Activated naive CD8-positive, alpha-beta T cell treated with anti-CD3 and anti-CD28 coated beads, Interleukin-2, amount 10 ng/mL, durations not matched to agents 7 days and 5 days (primary cell): ENCODE measurements around the gene RNF43. TPM values are rescaled to one million over a fixed set of nuclear protein-coding genes. Genes with fewer than 3 reads are reported as not detected.

Experiments used
- ATAC-seq: fragments of 150-1000 bp; cut with Tn5 transposase; one replicate; pipeline ENCODE4 v1.10.0; 2021; ENCODE audit warnings: low read depth, moderate library complexity
- POLR2A ChIA-PET: fragments of 350-600 bp; sonication (Branson Sonifier 250); formaldehyde crosslinking; loops from one replicate; lab custom pipeline; 2021; ENCODE audit warnings: antibody characterized with exemption; lab: Charles Lee
- DNase-seq: peaks from one replicate; pipeline ENCODE4 v3.0.0; 2021
- H3K27ac Mint-ChIP-seq: one replicate; pipeline ENCODE4 v1.8.0; 2022; ENCODE audit warnings: mild to moderate bottlenecking, mixed read lengths
- H3K27me3 Mint-ChIP-seq: one replicate; pipeline ENCODE4 v1.8.0; 2022; ENCODE audit warnings: mild to moderate bottlenecking, moderate library complexity, mixed read lengths
- H3K36me3 Mint-ChIP-seq: one replicate; pipeline ENCODE4 v1.8.0; 2021; ENCODE audit warnings: mild to moderate bottlenecking, mixed read lengths
- H3K4me1 Mint-ChIP-seq: one replicate; pipeline ENCODE4 v1.8.0; 2021; ENCODE audit warnings: mixed read lengths
- H3K4me3 Mint-ChIP-seq: one replicate; pipeline ENCODE4 v1.8.0; 2022; ENCODE audit warnings: mild to moderate bottlenecking, moderate library complexity, mixed read lengths
- H3K9me3 Mint-ChIP-seq: one replicate; pipeline ENCODE4 v1.8.0; 2021; ENCODE audit warnings: mixed read lengths
- total RNA-seq, 2 experiments: library from RNA; stranded (reverse); gene quantifications; one replicate each; pipeline ENCODE4 v1.2.3, GENCODE V29; 2021

RNF43 gene
- total RNA-seq, 2 experiments from 2014 or later: 0.72 TPM; not detected in 1

GRCh38 chr17:58416396-58416795 lies 938 bp downstream of the RNF43 start:
- Mint-ChIP-seq H3K4me3 (no peak overlapping the region), H3K4me1 (peaks cover 10% of the 10 kb centered on the region), H3K36me3 (no peaks in the 10 kb centered on the region), H3K27me3 (peaks cover under 1% of the 10 kb centered on the region), H3K9me3 (no peaks in the 10 kb centered on the region), H3K27ac (no peak overlapping the region)
- POLR2A ChIA-PET: interaction anchor here (1.6 to 2.0 kb wide), 3 partner anchors 72 to 99 kb away, joined by 4 to 16 read pairs (median 8); no protein-coding TSS in a partner anchor
- no peak for ATAC-seq
- no peak for DNase-seq

- Mint-ChIP-seq H3K27me3 (peaks cover 4% of the 10 kb centered on the region), H3K9me3 (no peaks in the 10 kb centered on the region), H3K4me3 (no peak overlapping the region), H3K4me1 (peaks cover 10% of the 10 kb centered on the region), H3K27ac (no peak overlapping the region), H3K36me3 (no peaks in the 10 kb centered on the region)
- ATAC-seq (no peak), DNase-seq (no peak)
- POLR2A ChIA-PET: interaction anchor here (0.9 kb wide), 1 partner anchor 83 kb away, joined by 3 read pairs; no protein-coding TSS in a partner anchor
Measured at GRCh38 chr17:58415371-58416055, 1.8 kb downstream of the RNF43 start.

- H3K27me3 Mint-ChIP-seq: peaks cover 4% of the 10 kb centered on the region
- no peaks in the 10 kb centered on the region for H3K36me3 Mint-ChIP-seq
- no peak for ATAC-seq
- H3K27ac Mint-ChIP-seq: no peak overlapping the region
- peaks cover 10% of the 10 kb centered on the region for H3K4me1 Mint-ChIP-seq
- no peak overlapping the region for H3K4me3 Mint-ChIP-seq
- H3K9me3 Mint-ChIP-seq: no peaks in the 10 kb centered on the region
- no peak for DNase-seq
- POLR2A ChIA-PET: interaction anchor here (0.9 kb wide), 1 partner anchor 82 kb away, joined by 3 read pairs; no protein-coding TSS in a partner anchor
Measured at GRCh38 chr17:58414596-58414997, 2.7 kb downstream of the RNF43 start.

- ATAC-seq: no peak
- Mint-ChIP-seq H3K9me3 (no peaks in the 10 kb centered on the region), H3K4me1 (peaks cover 10% of the 10 kb centered on the region), H3K27me3 (peaks cover 4% of the 10 kb centered on the region), H3K27ac (no peak overlapping the region), H3K36me3 (no peaks in the 10 kb centered on the region), H3K4me3 (no peak overlapping the region)
- no peak for DNase-seq
- POLR2A ChIA-PET: interaction anchor here (1.1 kb wide), 1 partner anchor 59 kb away, joined by 4 read pairs; no protein-coding TSS in a partner anchor
Measured at GRCh38 chr17:58413684-58414083, 3.6 kb downstream of the RNF43 start.

GRCh38 chr17:58412961-58413586 lies 4.3 kb downstream of the RNF43 start:
- Mint-ChIP-seq H3K4me3 (no peak overlapping the region), H3K4me1 (peaks cover 5% of the 10 kb centered on the region), H3K9me3 (no peaks in the 10 kb centered on the region), H3K27ac (no peak overlapping the region), H3K36me3 (no peaks in the 10 kb centered on the region), H3K27me3 (peaks cover 4% of the 10 kb centered on the region)
- POLR2A ChIA-PET: interaction anchor here (1.1 kb wide), 1 partner anchor 58 kb away, joined by 4 read pairs; no protein-coding TSS in a partner anchor
- no peak for DNase-seq
- no peak for ATAC-seq

GRCh38 chr17:58412064-58412703 lies 5.2 kb downstream of the RNF43 start:
- H3K27me3 Mint-ChIP-seq: peaks cover 4% of the 10 kb centered on the region
- POLR2A ChIA-PET: no interaction called here
- no peak overlapping the region for H3K27ac Mint-ChIP-seq
- no peaks in the 10 kb centered on the region for H3K9me3 Mint-ChIP-seq
- no peak overlapping the region for H3K4me3 Mint-ChIP-seq
- no peak for DNase-seq
- no peak for ATAC-seq
- H3K36me3 Mint-ChIP-seq: no peaks in the 10 kb centered on the region
- H3K4me1 Mint-ChIP-seq: no peaks in the 10 kb centered on the region

GRCh38 chr17:58411408-58411894 lies 5.9 kb downstream of the RNF43 start:
- Mint-ChIP-seq H3K27me3 (peaks cover 4% of the 10 kb centered on the region), H3K4me1 (no peaks in the 10 kb centered on the region), H3K4me3 (no peak overlapping the region), H3K9me3 (no peaks in the 10 kb centered on the region), H3K27ac (no peak overlapping the region), H3K36me3 (no peaks in the 10 kb centered on the region)
- DNase-seq (no peak), ATAC-seq (no peak)
- POLR2A ChIA-PET: no interaction called here

- POLR2A ChIA-PET: no interaction called here
- Mint-ChIP-seq H3K27me3 (peaks cover 6% of the 10 kb centered on the region), H3K4me1 (no peaks in the 10 kb centered on the region), H3K4me3 (no peak overlapping the region), H3K36me3 (no peaks in the 10 kb centered on the region), H3K9me3 (no peaks in the 10 kb centered on the region), H3K27ac (no peak overlapping the region)
- ATAC-seq (no peak), DNase-seq (no peak)
Measured at GRCh38 chr17:58410714-58411407, 6.5 kb downstream of the RNF43 start.

GRCh38 chr17:58409432-58409831 lies 7.9 kb downstream of the RNF43 start:
- ATAC-seq: no peak
- POLR2A ChIA-PET: no interaction called here
- no peaks in the 10 kb centered on the region for H3K4me1 Mint-ChIP-seq

GRCh38 chr17:58403311-58403710 lies 14.0 kb downstream of the RNF43 start:
- ATAC-seq (no peak), DNase-seq (no peak)
- no peak overlapping the region for H3K4me3 Mint-ChIP-seq
- POLR2A ChIA-PET: no interaction called here
- H3K4me1 Mint-ChIP-seq: peaks cover 9% of the 10 kb centered on the region
- H3K36me3 Mint-ChIP-seq: no peaks in the 10 kb centered on the region
- H3K9me3 Mint-ChIP-seq: no peaks in the 10 kb centered on the region
- no peak overlapping the region for H3K27ac Mint-ChIP-seq
- peaks cover 5% of the 10 kb centered on the region for H3K27me3 Mint-ChIP-seq

More at GRCh38 chr17:58409432-58409831, 7.9 kb downstream of the RNF43 start:
- H3K27ac Mint-ChIP-seq: no peak overlapping the region
- peaks cover 6% of the 10 kb centered on the region for H3K27me3 Mint-ChIP-seq
- H3K36me3 Mint-ChIP-seq: no peaks in the 10 kb centered on the region
- H3K4me3 Mint-ChIP-seq: no peak overlapping the region
- no peaks in the 10 kb centered on the region for H3K9me3 Mint-ChIP-seq
- no peak for DNase-seq

- POLR2A ChIA-PET: no interaction called here
- ATAC-seq: no peak
- Mint-ChIP-seq H3K27me3 (peaks cover 5% of the 10 kb centered on the region), H3K36me3 (no peaks in the 10 kb centered on the region), H3K4me3 (no peak overlapping the region), H3K27ac (no peak overlapping the region), H3K9me3 (no peaks in the 10 kb centered on the region), H3K4me1 (peaks cover 9% of the 10 kb centered on the region)
- DNase-seq: no peak
Measured at GRCh38 chr17:58402679-58403078, 14.7 kb downstream of the RNF43 start.

GRCh38 chr17:58402047-58402446 lies 15.3 kb downstream of the RNF43 start:
- POLR2A ChIA-PET: no interaction called here
- Mint-ChIP-seq H3K27me3 (peaks cover 5% of the 10 kb centered on the region), H3K4me1 (peaks cover 9% of the 10 kb centered on the region), H3K9me3 (no peaks in the 10 kb centered on the region), H3K4me3 (peak overlapping the region; percentile 35), H3K27ac (no peak overlapping the region), H3K36me3 (no peaks in the 10 kb centered on the region)
- ATAC-seq (peak; percentile 56), DNase-seq (no peak)

- peaks cover 9% of the 10 kb centered on the region for H3K4me1 Mint-ChIP-seq
- peaks cover 3% of the 10 kb centered on the region for H3K27me3 Mint-ChIP-seq
- ATAC-seq (no peak), DNase-seq (no peak)
- H3K36me3 Mint-ChIP-seq: no peaks in the 10 kb centered on the region
- no peaks in the 10 kb centered on the region for H3K9me3 Mint-ChIP-seq
- no peak overlapping the region for H3K27ac Mint-ChIP-seq
- H3K4me3 Mint-ChIP-seq: no peak overlapping the region
- POLR2A ChIA-PET: no interaction called here
Measured at GRCh38 chr17:58401287-58401686, 16.0 kb downstream of the RNF43 start.
